ENCODE results near the gene UBQLN4. TPM values are rescaled to one million over a fixed set of nuclear protein-coding genes. Genes with fewer than 3 reads are reported as not detected.

UBQLN4 gene
- total and polyA plus RNA-seq, 7 donors, result 36.8 to 73.9 (median 55.5) TPM

GRCh38 chr1:156056326-156056849 is 2.8 kb upstream of the UBQLN4 start:
- no peak for TF ChIP-seq CTCF (IDR thresholded peaks at IDR 0.05)
- intact Hi-C loops (cut with DNase I), result loop anchor here in 1 of 2 donors (5.0 kb wide), 1 partner anchor 39 kb away; no protein-coding TSS in a partner anchor

GRCh38 chr1:156055281-156056048 is 1.9 kb upstream of the UBQLN4 start:
- intact Hi-C loops (cut with DNase I), result loop anchor here in 1 of 2 donors (5.0 kb wide), 1 partner anchor 38 kb away; no protein-coding TSS in a partner anchor
- no peaks in the 10 kb centered on the region for H3K9me3 ChIP-seq

More at GRCh38 chr1:156056326-156056849, 2.8 kb upstream of the UBQLN4 start:
- peaks cover 17% of the 10 kb centered on the region for H3K4me1 ChIP-seq
- DNase-seq, result no peak
- H3K36me3 ChIP-seq (ENCODE audit: insufficient read depth in 1 of 2, low read depth in 1 of 2), result peaks cover 0 to 32% of the 10 kb centered on the region in 2 donors
- no peaks in the 10 kb centered on the region for H3K9me3 ChIP-seq
- no peak overlapping the region for H3K4me3 ChIP-seq
- WGBS, 3 donors, result 94 to 100% (median 98%) methylated on average over 1 of the region's 1 CpG
- H3K27ac ChIP-seq, result no peak overlapping the region
- H3K27me3 ChIP-seq (ENCODE audit: insufficient read depth in 3 of 3, low read length in 2 of 3), result no peaks in the 10 kb centered on the region
- no peak for ATAC-seq

GRCh38 chr1:156054500-156055280 is 1.1 kb upstream of the UBQLN4 start, which contains the start of gene LAMTOR2:
LAMTOR2 (plus strand) TSS chr1:156054782; CDS start chr1:156054890, 108 bp downstream.
- intact Hi-C loops (cut with DNase I), result loop anchor here in 1 of 2 donors (5.0 kb wide), 1 partner anchor 37 kb away; no protein-coding TSS in a partner anchor

More at GRCh38 chr1:156055281-156056048, 1.9 kb upstream of the UBQLN4 start:
- Histone ChIP-seq H3K27me3 (ENCODE audit: insufficient read depth in 3 of 3, low read length in 2 of 3) (no peaks in the 10 kb centered on the region), H3K36me3 (ENCODE audit: insufficient read depth in 1 of 2, low read depth in 1 of 2) (peaks cover 0 to 33% of the 10 kb centered on the region in 2 donors), H3K27ac (peak overlapping the region; percentile 96), H3K4me3 (peak overlapping the region; percentile 97), H3K4me1 (peaks cover 26% of the 10 kb centered on the region)
- DNase-seq (no peak), ATAC-seq (no peak)
- no peak for TF ChIP-seq CTCF (IDR thresholded peaks at IDR 0.05)
- WGBS, 3 donors, result 25 to 27% (median 26%) methylated on average over 17 of the region's 17 CpGs

More at GRCh38 chr1:156054500-156055280, 1.1 kb upstream of the UBQLN4 start, which contains the start of gene LAMTOR2:
- H3K27me3 ChIP-seq (ENCODE audit: insufficient read depth in 3 of 3, low read length in 2 of 3), result no peaks in the 10 kb centered on the region
- DNase-seq (peak; percentile 99), ATAC-seq (peak; percentile 85 to 91 (median 90))
- no peak for TF ChIP-seq CTCF (IDR thresholded peaks at IDR 0.05)
- WGBS, 3 donors, result 0 to 1% (median 0%) methylated on average over 53 of the region's 53 CpGs
- H3K36me3 ChIP-seq (ENCODE audit: insufficient read depth in 1 of 2, low read depth in 1 of 2), result peaks cover 0 to 40% of the 10 kb centered on the region in 2 donors
- peak within 1 kb of the TSS; percentile 96 for H3K27ac ChIP-seq
- peaks cover 28% of the 10 kb centered on the region for H3K4me1 ChIP-seq
- no peaks in the 10 kb centered on the region for H3K9me3 ChIP-seq
- H3K4me3 ChIP-seq, result peak within 1 kb of the TSS; percentile 97
